Activated T-helper 1 cell treated with Interleukin-2 at 50 U/mL for 16 hours (primary cell): ENCODE results near the gene ENTPD6.

ENCODE experiments used
- DNase-seq: peaks from one replicate; pipeline ENCODE4 v3.0.0-alpha.2; 2020; ENCODE audit warnings: low read depth

Gene ENTPD6

GRCh38 chr20:25209400-25209799 is 13.9 kb downstream of the ENTPD6 start:
- no peak for DNase-seq

- DNase-seq = no peak
Measured at GRCh38 chr20:25209911-25210310, 14.4 kb downstream of the ENTPD6 start.

GRCh38 chr20:25211273-25211672 is 15.8 kb downstream of the ENTPD6 start:
- DNase-seq = no peak

- DNase-seq = no peak
Measured at GRCh38 chr20:25212242-25212641, 16.7 kb downstream of the ENTPD6 start.

- no peak for DNase-seq
Measured at GRCh38 chr20:25213566-25214425, 18.3 kb downstream of the ENTPD6 start.

- DNase-seq = no peak
Measured at GRCh38 chr20:25214426-25214790, 18.9 kb downstream of the ENTPD6 start.

- DNase-seq = no peak
Measured at GRCh38 chr20:25214819-25215218, 19.3 kb downstream of the ENTPD6 start.

GRCh38 chr20:25215521-25215920 is 20.0 kb downstream of the ENTPD6 start:
- no peak for DNase-seq

- no peak for DNase-seq
Measured at GRCh38 chr20:25216199-25216945, 20.9 kb downstream of the ENTPD6 start.

- DNase-seq = no peak
Measured at GRCh38 chr20:25217161-25218108, 21.9 kb downstream of the ENTPD6 start.

- no peak for DNase-seq
Measured at GRCh38 chr20:25218109-25218486, 22.6 kb downstream of the ENTPD6 start.

GRCh38 chr20:25218492-25218891 is 23.0 kb downstream of the ENTPD6 start:
- no peak for DNase-seq

GRCh38 chr20:25219365-25219764 is 23.9 kb downstream of the ENTPD6 start:
- DNase-seq = no peak

GRCh38 chr20:25220021-25220730 is 24.7 kb downstream of the ENTPD6 start:
- DNase-seq = no peak

- DNase-seq = no peak
Measured at GRCh38 chr20:25220810-25221591, 25.5 kb downstream of the ENTPD6 start.

- DNase-seq = no peak
Measured at GRCh38 chr20:25221592-25222460, 26.3 kb downstream of the ENTPD6 start.

GRCh38 chr20:25222461-25223178 is 27.1 kb downstream of the ENTPD6 start:
- no peak for DNase-seq

GRCh38 chr20:25223179-25223661 is 27.7 kb downstream of the ENTPD6 start:
- no peak for DNase-seq
